Esophagus squamous epithelium (tissue), 4 donors: ENCODE results near the gene SOWAHD.

Experiments
- POLR2A ChIP-seq, 4 donors: fragments of 450-650 bp; IDR thresholded peaks; one replicate each; pipeline ENCODE4 v1.6.1; 2017; ENCODE audit warnings: antibody characterized with exemption in 4 of 4, mild to moderate bottlenecking in 4 of 4, moderate library complexity in 3 of 4
- TF ChIP-seq, protein P1 (sequence below), 6 experiments: fragments of 450-650 bp in 4 of 6; fragments of 200-600 bp in 2 of 6; sonication (generic) in 2 of 6; IDR thresholded peaks; one replicate each; pipeline ENCODE4 v1.5.1; 2016 to 2019; ENCODE audit warnings: antibody characterized with exemption in 6 of 6, mild to moderate bottlenecking in 4 of 6, moderate library complexity in 4 of 6

- TF ChIP-seq, protein P1, sequence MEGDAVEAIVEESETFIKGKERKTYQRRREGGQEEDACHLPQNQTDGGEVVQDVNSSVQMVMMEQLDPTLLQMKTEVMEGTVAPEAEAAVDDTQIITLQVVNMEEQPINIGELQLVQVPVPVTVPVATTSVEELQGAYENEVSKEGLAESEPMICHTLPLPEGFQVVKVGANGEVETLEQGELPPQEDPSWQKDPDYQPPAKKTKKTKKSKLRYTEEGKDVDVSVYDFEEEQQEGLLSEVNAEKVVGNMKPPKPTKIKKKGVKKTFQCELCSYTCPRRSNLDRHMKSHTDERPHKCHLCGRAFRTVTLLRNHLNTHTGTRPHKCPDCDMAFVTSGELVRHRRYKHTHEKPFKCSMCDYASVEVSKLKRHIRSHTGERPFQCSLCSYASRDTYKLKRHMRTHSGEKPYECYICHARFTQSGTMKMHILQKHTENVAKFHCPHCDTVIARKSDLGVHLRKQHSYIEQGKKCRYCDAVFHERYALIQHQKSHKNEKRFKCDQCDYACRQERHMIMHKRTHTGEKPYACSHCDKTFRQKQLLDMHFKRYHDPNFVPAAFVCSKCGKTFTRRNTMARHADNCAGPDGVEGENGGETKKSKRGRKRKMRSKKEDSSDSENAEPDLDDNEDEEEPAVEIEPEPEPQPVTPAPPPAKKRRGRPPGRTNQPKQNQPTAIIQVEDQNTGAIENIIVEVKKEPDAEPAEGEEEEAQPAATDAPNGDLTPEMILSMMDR (IDR thresholded peaks at IDR 0.05), result no peak
- TF ChIP-seq POLR2A (IDR thresholded peaks at IDR 0.05), result no peak
Observed at GRCh38 chrX:119728487-119728886, 29.9 kb upstream of the SOWAHD start.
